HG03095 (cell line): Measurements from ENCODE around the gene CCDC91.

Experiments used
- ATAC-seq: cut with Tn5 transposase; IDR thresholded peaks from one replicate; pipeline ENCODE4 v1.9.1; 2021; ENCODE audit warnings: moderate library complexity; ENCODE audit not compliant: unreplicated experiment

Gene CCDC91

DNA sequence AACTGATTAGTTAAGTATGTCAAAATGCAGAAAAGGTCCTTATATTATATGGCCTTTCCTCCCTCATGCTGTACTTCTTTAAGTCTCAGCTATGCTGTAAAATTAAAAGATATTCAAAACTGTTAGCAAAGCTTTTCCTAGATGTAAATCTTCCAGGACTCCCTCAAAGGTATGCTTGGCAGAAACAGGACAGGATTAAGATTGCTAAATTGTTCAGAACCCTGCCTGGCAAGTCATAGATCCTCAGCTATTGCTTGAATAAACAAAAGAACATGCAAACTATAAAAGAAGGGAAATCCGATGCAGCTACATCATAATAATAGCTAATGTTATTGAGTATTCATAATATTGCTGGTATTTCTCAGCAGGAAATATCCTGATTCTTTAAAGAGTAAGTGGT lies 322.6 kb downstream of the CCDC91 start:
- ATAC-seq = no peak

- no peak for ATAC-seq
These were observed 323.7 kb downstream of the CCDC91 start for GRCh38 chr12:28513983-28514382.

DNA sequence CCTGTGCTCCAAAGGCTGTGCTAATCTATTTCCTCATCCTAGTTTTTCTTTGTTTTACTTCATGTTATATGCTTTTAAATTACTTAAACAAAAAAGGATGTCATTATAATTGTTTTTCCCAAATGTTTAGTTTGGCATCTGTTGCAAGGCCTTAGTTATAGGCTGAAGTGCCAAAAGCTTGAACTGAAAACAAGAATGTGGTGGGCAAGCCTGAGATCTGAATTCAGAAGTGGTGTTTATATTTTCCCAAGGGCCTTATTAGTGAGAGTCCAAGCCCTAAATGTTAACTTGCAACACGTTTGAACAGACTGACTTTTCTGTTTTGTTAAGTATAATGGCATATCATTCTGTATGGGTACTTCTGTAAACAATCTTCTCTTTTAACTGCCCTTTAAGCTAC lies 326.8 kb downstream of the CCDC91 start:
- no peak for ATAC-seq

GRCh38 chr12:28527631-28528249 lies 337.5 kb downstream of the CCDC91 start:
- ATAC-seq = no peak

DNA sequence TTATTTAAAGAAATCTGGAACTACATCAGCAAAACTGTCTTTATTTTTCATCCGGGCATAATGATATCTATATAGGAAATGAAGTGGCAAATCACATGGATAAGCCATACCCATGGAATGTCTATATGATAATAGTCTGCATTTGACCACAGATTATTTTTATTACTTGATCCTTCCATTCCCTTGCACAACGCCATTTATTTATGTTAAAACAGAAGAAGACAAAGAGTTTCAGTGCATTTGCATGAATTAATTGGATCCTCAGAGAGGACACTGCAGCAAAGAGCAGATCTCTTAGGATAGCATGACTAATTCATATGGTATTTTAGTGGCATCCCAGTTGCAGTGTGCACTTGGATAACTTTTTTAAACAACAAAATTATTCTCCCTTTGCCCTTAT lies 345.0 kb downstream of the CCDC91 start:
- no peak for ATAC-seq

GRCh38 chr12:28536088-28536487 lies 345.8 kb downstream of the CCDC91 start:
- no peak for ATAC-seq

DNA sequence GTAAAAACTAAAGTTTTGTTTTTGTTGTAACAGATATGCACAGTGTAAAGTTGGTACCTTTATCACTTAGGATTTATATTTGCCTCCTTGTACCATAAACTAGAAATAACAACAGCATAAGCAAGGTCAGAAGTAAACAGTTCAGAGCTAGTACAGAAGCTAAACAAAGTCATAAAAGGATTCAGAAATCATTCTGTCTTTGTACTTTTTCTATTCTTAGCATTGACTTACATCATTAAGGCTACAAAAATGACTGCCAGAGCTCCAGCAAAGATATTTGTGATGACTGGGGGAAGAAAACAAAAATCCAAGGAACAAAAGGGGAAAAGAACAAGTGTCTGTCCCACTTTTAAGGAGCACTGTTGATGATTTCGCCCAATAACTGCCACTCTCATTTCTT lies 347.2 kb downstream of the CCDC91 start:
- ATAC-seq = no peak

- no peak for ATAC-seq
These were observed 349.6 kb downstream of the CCDC91 start for GRCh38 chr12:28539691-28540323.

GRCh38 chr12:28540324-28540714 lies 350.1 kb downstream of the CCDC91 start:
- ATAC-seq = no peak

GRCh38 chr12:28543021-28543890 lies 353.0 kb downstream of the CCDC91 start:
- peak; percentile 74 for ATAC-seq

GRCh38 chr12:28550757-28551704 lies 360.8 kb downstream of the CCDC91 start:
- ATAC-seq = no peak

DNA sequence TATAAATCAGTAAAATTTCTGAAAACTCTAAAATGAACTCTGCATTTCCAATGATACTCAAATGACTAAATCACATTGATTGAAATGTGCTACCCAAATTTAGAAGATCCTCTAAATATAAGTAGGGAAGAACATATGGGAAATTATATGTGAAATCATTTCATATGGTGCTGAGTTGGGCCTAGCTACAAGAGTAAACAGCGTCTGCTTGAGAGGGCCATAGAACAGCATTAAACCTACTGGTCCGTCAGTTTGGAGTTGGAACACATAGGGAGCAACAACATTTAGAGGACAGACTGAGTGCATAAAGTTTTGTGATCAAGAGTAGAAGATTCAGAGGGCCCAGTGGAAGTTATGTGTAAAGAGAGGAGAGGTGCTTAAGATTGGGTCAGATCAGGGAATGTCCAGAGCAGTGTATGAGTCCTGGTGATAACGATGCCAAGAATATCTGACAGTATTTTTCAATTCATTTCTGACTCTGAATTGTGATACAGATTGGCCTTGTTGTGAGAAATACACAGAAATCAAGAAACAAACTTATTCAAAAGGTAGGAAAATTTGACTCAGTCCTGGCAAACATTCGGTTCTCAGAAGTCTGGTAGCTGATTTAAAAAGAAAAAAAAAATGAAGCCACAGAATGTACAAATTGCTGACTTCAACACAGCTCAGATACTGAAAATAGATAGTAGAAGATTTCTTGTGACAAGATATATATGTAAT lies 362.2 kb downstream of the CCDC91 start:
- ATAC-seq = no peak

GRCh38 chr12:28555748-28556147 lies 365.5 kb downstream of the CCDC91 start:
- ATAC-seq = no peak

GRCh38 chr12:28558250-28558649 lies 368.0 kb downstream of the CCDC91 start:
- no peak for ATAC-seq

- no peak for ATAC-seq
These were observed 373.0 kb downstream of the CCDC91 start for GRCh38 chr12:28563286-28563685.

DNA sequence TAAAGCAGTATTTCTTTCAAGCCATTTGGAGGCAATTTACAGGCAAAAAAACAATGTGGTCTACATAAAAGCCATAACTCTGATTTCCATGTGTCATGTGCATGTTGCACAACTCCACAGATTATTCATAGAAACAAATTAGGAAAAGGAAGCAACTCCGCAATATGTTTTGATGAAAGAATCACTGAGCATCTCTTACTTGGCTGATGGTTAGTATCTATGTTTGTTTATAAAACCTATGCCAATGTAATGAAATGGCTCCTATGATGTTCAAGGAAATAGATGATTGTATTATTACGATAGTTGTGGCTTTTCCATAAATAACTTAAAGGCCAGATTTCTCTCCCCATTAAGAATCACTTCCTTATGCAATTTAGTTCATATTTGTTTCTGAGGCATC lies 373.7 kb downstream of the CCDC91 start:
- ATAC-seq = no peak

GRCh38 chr12:28568118-28568517 lies 377.9 kb downstream of the CCDC91 start:
- no peak for ATAC-seq

GRCh38 chr12:28568704-28569103 lies 378.4 kb downstream of the CCDC91 start:
- ATAC-seq = no peak

DNA sequence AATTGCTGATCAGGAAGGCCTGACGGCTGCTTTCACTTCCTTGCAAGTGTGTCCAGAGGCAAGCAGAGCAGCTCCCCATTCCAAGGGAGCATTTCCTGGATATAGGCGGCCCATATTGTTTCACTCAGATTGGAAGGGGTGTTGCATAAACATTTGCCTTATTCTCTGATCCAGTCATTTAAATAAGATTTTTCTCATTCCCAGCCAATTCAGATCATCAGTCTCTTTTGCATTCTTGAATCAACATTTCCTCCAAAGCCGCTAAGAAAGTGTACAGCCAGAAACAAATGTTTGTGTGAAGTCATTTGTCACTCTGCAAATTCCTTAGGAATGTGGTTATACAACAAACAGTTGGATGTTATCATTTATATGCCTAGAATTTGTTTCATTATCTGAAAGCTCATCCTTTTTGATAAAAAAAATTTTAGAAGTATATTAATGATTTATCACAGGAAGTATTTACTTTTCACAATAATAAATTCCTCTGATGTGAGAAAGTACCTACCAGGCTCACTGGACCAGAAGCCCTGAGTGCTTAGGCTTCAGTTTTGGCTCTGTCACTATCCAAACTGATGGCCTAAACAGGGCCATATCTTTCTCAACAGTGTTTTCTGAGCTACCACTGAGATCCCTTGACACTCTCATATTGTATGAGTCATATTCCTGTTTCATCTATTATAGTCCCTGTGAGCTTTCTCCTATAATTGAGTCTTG lies 379.6 kb downstream of the CCDC91 start:
- ATAC-seq = no peak

DNA sequence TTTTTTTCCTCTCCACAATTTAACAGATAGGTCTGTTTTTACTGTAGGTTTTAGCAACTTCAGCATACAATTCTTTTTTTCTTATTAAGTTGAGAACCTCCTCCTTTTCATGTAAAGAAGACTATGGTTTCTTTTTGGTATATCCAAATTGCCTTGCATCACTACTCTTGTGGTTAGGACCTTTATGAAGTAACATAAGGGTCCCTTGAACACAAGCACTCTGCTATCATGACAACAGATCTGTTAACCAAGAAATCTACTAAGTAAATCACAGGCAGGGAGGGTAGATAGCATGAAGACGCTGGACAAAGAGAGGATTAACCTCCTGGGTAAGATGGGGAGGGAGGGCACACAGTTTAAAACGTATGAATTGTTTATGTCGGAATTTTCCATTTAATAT lies 380.6 kb downstream of the CCDC91 start:
- no peak for ATAC-seq
